Middle frontal gyrus (tissue), 1 donor: ENCODE data around the gene SH3BP5.

Experiments used
- DNase-seq: peaks from one replicate; pipeline ENCODE4 v3.0.0-alpha.2; 2015; ENCODE audit warnings: low spot score; ENCODE audit errors: extremely low spot score

The SH3BP5 gene

GRCh38 chr3:15326037-15326436 is 6.3 kb downstream of the SH3BP5 start:
- DNase-seq = no peak

GRCh38 chr3:15325228-15325627 is 7.2 kb downstream of the SH3BP5 start:
- DNase-seq = no peak

DNA sequence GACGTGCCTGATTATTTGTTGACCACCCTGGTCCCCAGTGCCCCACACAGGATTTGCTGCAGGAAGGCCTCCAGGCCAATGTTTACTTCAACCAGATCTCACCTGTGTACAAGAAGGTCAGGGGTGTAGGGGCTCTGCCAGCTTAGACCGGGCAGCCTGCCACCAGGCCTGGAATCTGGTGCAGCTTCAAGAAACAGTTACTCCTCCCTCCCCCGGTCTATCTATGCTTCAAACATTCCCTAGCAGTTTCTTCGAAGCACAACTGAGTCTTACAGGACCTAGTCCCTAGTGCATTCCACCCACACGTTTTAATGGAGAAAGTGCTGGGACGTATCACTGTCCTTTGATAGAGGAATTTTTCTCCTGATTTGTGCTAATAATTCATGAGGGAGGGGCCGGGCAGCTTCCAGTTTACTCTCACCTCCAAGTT is 8.0 kb downstream of the SH3BP5 start:
- no peak for DNase-seq

DNA sequence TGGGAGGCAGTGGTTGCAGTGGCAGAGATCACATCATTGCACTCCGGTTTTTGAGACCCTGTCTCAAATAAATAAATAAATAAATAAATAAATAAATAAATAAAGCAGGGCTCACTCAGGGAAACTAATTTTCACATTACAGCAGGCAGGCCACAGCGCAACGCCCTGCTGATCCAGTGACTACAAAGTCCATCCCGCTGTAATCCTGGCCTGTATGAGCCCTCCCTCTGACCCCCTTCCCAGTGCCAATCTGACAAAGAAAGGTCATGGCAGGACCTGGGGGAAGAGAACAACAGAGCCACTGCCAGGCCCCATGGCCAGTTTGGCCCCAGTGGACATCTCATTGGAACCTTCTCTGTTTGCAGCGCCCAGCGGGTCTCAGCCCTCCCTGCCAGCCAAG is 9.3 kb downstream of the SH3BP5 start:
- no peak for DNase-seq

- no peak for DNase-seq
Measured at GRCh38 chr3:15321349-15321748, 11.0 kb downstream of the SH3BP5 start.

DNA sequence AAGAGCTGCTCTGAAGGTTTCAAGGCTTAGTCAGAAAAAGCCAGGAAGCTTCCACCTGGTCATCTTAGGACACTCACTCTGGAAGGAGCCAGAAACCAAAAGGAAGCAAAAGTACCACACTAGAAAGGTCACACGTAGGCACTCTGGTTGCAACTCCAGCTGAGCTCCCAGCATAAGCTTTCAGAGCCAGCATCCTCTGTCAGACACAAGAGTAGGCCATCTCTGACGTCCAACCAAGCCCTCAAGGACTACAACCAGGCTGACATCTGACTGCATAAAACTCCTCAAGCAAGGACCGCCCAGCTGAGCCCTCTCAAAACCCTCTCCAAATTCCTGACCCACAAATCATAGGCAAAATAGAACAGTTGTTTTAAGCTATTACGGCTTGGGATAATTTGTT is 12.8 kb downstream of the SH3BP5 start:
- no peak for DNase-seq

DNA sequence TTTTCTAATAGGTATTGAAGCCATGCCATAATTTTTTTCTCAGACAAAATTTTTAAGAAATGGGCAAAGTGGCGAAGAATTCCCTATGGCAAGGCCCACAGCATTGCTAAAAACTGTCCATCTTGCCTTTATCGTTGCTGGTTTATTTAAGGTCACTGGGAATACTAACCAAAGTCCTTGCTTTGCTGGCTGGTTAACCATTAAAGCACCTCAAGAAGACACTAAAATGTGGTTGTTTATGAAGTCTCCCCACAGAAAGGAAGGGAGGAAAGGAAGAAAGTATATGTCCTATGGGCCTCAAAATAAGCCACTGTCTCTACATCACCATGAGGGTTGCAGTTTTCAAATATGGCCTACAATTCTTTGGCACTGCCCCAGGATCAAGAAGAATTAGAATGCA is 13.2 kb downstream of the SH3BP5 start:
- DNase-seq = no peak

- no peak for DNase-seq
Measured at GRCh38 chr3:15318661-15319060, 13.7 kb downstream of the SH3BP5 start.

DNA sequence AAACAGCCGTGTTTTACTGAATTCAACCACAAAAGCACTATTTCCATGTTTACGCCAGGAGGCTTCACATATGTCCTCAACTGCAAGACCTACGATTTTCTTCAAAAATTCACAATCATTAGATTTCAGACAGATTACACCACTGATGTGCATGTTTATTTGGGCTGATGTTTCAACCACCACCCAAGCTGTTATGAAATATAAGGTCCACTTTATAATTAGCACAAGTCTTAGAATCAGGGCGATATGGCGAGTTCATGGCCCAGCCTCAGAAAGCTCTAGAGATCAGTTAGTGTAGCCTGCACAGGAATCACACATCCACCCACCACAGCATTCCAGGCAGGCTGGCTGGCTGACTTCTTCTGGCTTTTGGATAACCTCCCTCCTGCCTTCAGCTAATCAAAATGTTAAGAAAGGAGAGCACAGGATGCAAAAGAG is 15.4 kb downstream of the SH3BP5 start:
- no peak for DNase-seq

GRCh38 chr3:15315003-15315402 is 17.4 kb downstream of the SH3BP5 start:
- no peak for DNase-seq

- DNase-seq = no peak
Measured at GRCh38 chr3:15314276-15314675, 18.1 kb downstream of the SH3BP5 start.

- DNase-seq = no peak
Measured at GRCh38 chr3:15313461-15313860, 18.9 kb downstream of the SH3BP5 start.

GRCh38 chr3:15312550-15312949 is 19.8 kb downstream of the SH3BP5 start:
- no peak for DNase-seq

GRCh38 chr3:15310491-15311370 is 21.7 kb downstream of the SH3BP5 start:
- DNase-seq = no peak

GRCh38 chr3:15309662-15310335 is 22.6 kb downstream of the SH3BP5 start:
- DNase-seq = no peak

DNA sequence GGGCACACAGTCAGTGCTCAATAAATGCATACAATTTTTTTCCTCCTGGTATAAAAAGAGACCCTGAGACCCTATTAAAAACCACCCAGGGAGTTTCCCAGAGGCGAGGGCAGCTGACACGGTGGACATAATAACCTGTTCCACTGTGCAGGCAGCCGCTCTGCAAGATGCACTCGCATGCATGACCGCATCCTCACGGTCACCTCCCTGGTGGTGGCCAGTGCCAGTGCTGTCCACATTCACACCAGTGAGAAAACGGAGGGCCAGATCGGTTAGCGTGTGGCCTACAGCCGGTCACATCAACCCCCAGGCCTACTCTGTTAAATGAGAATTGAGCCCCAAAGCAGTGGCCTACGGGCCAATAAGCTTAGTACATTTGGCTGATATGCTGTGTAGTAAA is 24.8 kb downstream of the SH3BP5 start:
- DNase-seq = no peak

GRCh38 chr3:15306979-15307359 is 25.4 kb downstream of the SH3BP5 start:
- DNase-seq = no peak

- no peak for DNase-seq
Measured at GRCh38 chr3:15305359-15305844, 27.0 kb downstream of the SH3BP5 start.

DNA sequence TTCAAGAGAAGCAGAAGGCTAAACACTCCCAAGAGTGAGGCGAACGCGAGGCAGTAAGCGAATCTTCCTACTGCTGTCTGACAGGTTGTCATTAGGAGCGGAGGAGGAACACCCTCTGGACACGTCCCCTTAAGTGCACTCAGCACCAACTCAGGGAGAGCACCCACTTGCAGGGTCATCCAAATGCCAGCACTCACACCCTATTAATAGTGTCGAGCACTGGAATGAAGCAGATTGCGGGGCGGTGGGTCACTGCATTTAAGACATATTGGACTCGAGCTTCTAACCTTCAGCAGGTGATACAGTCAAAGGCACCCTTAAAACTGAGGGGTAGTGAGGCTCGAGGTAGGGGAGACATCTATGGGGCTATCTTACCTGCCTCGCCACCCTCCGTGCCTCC is 28.7 kb downstream of the SH3BP5 start:
- no peak for DNase-seq

GRCh38 chr3:15303216-15303615 is 29.2 kb downstream of the SH3BP5 start:
- no peak for DNase-seq

GRCh38 chr3:15301761-15302160 is 30.6 kb downstream of the SH3BP5 start:
- no peak for DNase-seq

GRCh38 chr3:15300323-15301078 is 31.9 kb downstream of the SH3BP5 start:
- no peak for DNase-seq
